HCEC 1CT (cell line): ENCODE measurements around the gene USP10.

Experiments
- DNase-seq: peaks from one replicate; pipeline ENCODE4 v3.0.0-alpha.2; 2017

The USP10 gene

GRCh38 chr16:84778720-84779119 is 78.9 kb downstream of the USP10 start:
- no peak for DNase-seq

- no peak for DNase-seq
These were observed 80.3 kb downstream of the USP10 start for GRCh38 chr16:84780063-84780462.

GRCh38 chr16:84780544-84781376 is 81.0 kb downstream of the USP10 start:
- no peak for DNase-seq

- no peak for DNase-seq
These were observed 83.0 kb downstream of the USP10 start for GRCh38 chr16:84782846-84783245.

- no peak for DNase-seq
These were observed 86.2 kb downstream of the USP10 start for GRCh38 chr16:84785843-84786581.

GRCh38 chr16:84786605-84787262 is 86.9 kb downstream of the USP10 start:
- no peak for DNase-seq

GRCh38 chr16:84787263-84787622 is 87.4 kb downstream of the USP10 start:
- DNase-seq = no peak

- no peak for DNase-seq
These were observed 89.2 kb downstream of the USP10 start for GRCh38 chr16:84788920-84789391.

GRCh38 chr16:84789431-84789830 is 89.6 kb downstream of the USP10 start:
- DNase-seq = no peak

GRCh38 chr16:84790301-84790700 is 90.5 kb downstream of the USP10 start:
- DNase-seq = no peak

GRCh38 chr16:84791088-84791487 is 91.3 kb downstream of the USP10 start:
- peak; percentile 19 for DNase-seq

- no peak for DNase-seq
These were observed 91.7 kb downstream of the USP10 start for GRCh38 chr16:84791501-84791900.

- DNase-seq = no peak
These were observed 94.4 kb downstream of the USP10 start for GRCh38 chr16:84794186-84794585.

GRCh38 chr16:84794626-84795025 is 94.8 kb downstream of the USP10 start:
- DNase-seq = no peak

- DNase-seq = peak; percentile 95
These were observed 95.7 kb downstream of the USP10 start for GRCh38 chr16:84795329-84796053.

- no peak for DNase-seq
These were observed 100.6 kb downstream of the USP10 start for GRCh38 chr16:84800158-84800978.

GRCh38 chr16:84803146-84803545 is 103.3 kb downstream of the USP10 start:
- no peak for DNase-seq

GRCh38 chr16:84804326-84804725 is 104.5 kb downstream of the USP10 start:
- no peak for DNase-seq

- DNase-seq = no peak
These were observed 106.6 kb downstream of the USP10 start for GRCh38 chr16:84806256-84806889.

- no peak for DNase-seq
These were observed 107.1 kb downstream of the USP10 start for GRCh38 chr16:84806890-84807258.

- DNase-seq = no peak
These were observed 108.0 kb downstream of the USP10 start for GRCh38 chr16:84807776-84808175.

- DNase-seq = no peak
These were observed 109.0 kb downstream of the USP10 start for GRCh38 chr16:84808826-84809225.
